Ovary (tissue), 3 donors: ENCODE results near the gene SEMA5B.

ENCODE experiments used
- EP300 ChIP-seq: sonication (generic); formaldehyde crosslinking; IDR thresholded peaks from one replicate; pipeline ENCODE4 v1.6.1; 2017; ENCODE audit warnings: antibody characterized with exemption
- POLR2A ChIP-seq: fragments of 450-650 bp; IDR thresholded peaks from one replicate; pipeline ENCODE4 v1.6.1; 2017; ENCODE audit warnings: antibody characterized with exemption, mild to moderate bottlenecking, moderate library complexity
- TF ChIP-seq, protein P1 (sequence below), 3 donors: fragments of 450-650 bp in 2 of 3; fragments of 200-600 bp in 1 of 3; IDR thresholded peaks; one replicate each; pipeline versions ENCODE4 v1.5.1 to v1.8.0; 2016 to 2022; ENCODE audit warnings: antibody characterized with exemption in 3 of 3, mild to moderate bottlenecking in 1 of 3
- donor health status: DM: no; HTN: no; CAD: no.

DNA sequence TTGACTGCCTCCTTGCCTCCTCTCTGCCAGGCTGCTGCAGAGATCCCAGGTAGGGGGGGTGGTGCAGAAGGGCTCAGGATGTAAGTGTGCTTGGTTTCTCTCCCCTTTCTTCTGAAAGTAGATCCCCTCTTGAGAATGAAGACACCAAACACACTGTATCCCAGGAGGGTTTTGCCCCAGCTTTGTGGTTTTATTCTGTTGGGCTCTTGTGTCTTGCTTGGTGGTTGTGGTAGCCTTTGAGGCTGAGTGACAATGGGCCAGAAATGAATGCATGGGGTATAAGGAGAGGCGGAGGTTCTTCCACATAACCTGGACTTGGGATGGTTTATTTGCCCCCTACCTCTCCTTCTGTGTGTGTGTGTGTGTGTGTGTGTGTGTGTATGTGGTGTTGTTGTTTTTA lies 45.0 kb upstream of the SEMA5B start:
- TF ChIP-seq, protein P1, sequence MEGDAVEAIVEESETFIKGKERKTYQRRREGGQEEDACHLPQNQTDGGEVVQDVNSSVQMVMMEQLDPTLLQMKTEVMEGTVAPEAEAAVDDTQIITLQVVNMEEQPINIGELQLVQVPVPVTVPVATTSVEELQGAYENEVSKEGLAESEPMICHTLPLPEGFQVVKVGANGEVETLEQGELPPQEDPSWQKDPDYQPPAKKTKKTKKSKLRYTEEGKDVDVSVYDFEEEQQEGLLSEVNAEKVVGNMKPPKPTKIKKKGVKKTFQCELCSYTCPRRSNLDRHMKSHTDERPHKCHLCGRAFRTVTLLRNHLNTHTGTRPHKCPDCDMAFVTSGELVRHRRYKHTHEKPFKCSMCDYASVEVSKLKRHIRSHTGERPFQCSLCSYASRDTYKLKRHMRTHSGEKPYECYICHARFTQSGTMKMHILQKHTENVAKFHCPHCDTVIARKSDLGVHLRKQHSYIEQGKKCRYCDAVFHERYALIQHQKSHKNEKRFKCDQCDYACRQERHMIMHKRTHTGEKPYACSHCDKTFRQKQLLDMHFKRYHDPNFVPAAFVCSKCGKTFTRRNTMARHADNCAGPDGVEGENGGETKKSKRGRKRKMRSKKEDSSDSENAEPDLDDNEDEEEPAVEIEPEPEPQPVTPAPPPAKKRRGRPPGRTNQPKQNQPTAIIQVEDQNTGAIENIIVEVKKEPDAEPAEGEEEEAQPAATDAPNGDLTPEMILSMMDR (IDR thresholded peaks at IDR 0.05), result no peak
- TF ChIP-seq POLR2A (no peak), EP300 (no peak)
